ENCODE results near the gene FOXF2.

FOXF2 gene

DNA sequence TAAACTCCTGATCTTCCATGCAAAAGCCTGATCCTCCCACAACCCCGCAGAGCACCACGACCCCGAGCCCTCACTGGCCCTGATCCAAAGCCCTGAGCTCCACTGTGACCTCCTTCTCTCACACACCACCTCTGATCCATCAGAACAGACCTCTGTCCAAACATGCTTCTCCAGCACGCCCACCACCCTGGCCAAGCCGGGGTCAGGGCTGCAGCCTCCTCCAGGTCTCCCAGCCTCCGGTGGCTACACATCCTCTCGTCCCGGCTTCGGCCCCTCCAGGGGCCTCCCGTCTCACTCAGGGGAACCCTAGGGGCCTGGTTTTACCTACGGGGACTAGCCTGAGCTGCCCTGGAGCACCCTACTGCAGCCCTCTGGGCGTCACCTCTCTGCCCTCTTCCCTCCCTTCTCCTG, 49.1 kb downstream of the FOXF2 start:
- DNase-seq (ENCODE audit: insufficient read length) = no peak
- TF ChIP-seq POLR2AphosphoS5 (IDR thresholded peaks at IDR 0.05; ENCODE audit: low read depth, low read length) (no peak), POLR2A (IDR thresholded peaks at IDR 0.05; ENCODE audit: low read depth, low read length) (no peak), TAF1 (IDR thresholded peaks at IDR 0.05; ENCODE audit: borderline replicate concordance, low read depth, low read length) (no peak)
- FAIRE-seq = no peak

DNA sequence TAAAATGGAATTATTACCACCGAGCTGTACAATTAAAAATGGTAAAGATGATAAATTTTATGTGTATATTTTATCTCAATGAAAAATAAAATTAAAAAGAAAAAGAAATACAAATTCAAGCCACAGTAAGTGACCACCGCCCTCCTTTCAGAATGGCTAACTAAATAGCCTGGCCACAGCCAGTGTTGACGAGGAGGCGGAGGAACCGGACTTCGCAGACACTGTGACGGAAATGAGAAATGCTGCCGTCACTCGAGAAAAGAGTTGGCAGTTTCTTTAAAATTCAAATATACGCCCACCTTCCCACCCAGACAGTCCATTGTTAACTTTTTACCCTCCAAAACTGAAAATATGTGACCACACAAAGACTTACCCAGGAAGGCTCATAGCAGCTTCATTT, 50.0 kb downstream of the FOXF2 start:
- TF ChIP-seq TAF1 (IDR thresholded peaks at IDR 0.05; ENCODE audit: borderline replicate concordance, low read depth, low read length) = no peak
- no peak for TF ChIP-seq POLR2A (IDR thresholded peaks at IDR 0.05; ENCODE audit: low read depth, low read length)
- TF ChIP-seq POLR2AphosphoS5 (IDR thresholded peaks at IDR 0.05; ENCODE audit: low read depth, low read length) = no peak

DNA sequence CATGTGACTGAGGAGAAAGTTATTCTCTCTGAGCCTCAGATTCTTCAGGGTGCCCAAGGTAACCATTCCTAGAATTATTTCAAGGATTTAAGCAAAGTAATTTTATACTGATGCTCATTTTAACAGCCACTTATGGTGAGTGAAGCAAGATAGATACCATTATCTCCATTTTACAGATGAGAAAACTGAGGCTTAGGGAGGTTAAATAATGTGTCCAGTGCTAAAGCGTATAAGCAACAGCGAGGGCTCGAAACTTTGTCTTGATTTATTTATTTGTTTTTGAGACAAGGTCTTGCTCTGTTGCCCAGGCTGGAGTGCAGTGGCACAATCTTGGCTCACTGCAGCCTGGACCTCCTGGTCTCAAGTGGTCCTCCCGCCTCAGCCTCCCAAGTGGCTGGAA, 53.6 kb downstream of the FOXF2 start:
- FAIRE-seq (no peak), DNase-seq (ENCODE audit: insufficient read length) (no peak)
- TF ChIP-seq TAF1 (IDR thresholded peaks at IDR 0.05; ENCODE audit: borderline replicate concordance, low read depth, low read length) (no peak), POLR2A (IDR thresholded peaks at IDR 0.05; ENCODE audit: low read depth, low read length) (no peak), POLR2AphosphoS5 (IDR thresholded peaks at IDR 0.05; ENCODE audit: low read depth, low read length) (no peak)

More for the DNA sequence above, 50.0 kb downstream of the FOXF2 start:
- FAIRE-seq (no peak), DNase-seq (ENCODE audit: insufficient read length) (no peak)

Measured in GM12892 (cell line).